22Rv1 (cell line): ENCODE measurements around the gene PTPRJ.

Experiments used
- H3K27ac ChIP-seq: fragments of 450-650 bp; 2 replicates; pipeline ENCODE4 v1.5.1; 2017
- ZFX ChIP-seq: fragments of 450-650 bp; IDR thresholded peaks from 2 replicates; pipeline ENCODE4 v1.6.1; 2017; ENCODE audit warnings: antibody characterized with exemption, borderline replicate concordance
- TF ChIP-seq, protein P1 (sequence below): fragments of 450-650 bp; IDR thresholded peaks from 2 replicates; pipeline ENCODE4 v1.5.1; 2017; ENCODE audit warnings: mild to moderate bottlenecking

PTPRJ gene

GRCh38 chr11:48006301-48006992 lies 26.1 kb downstream of the PTPRJ start:
- no peak overlapping the region for H3K27ac ChIP-seq
- TF ChIP-seq ZFX, result no peak
- TF ChIP-seq, protein P1, sequence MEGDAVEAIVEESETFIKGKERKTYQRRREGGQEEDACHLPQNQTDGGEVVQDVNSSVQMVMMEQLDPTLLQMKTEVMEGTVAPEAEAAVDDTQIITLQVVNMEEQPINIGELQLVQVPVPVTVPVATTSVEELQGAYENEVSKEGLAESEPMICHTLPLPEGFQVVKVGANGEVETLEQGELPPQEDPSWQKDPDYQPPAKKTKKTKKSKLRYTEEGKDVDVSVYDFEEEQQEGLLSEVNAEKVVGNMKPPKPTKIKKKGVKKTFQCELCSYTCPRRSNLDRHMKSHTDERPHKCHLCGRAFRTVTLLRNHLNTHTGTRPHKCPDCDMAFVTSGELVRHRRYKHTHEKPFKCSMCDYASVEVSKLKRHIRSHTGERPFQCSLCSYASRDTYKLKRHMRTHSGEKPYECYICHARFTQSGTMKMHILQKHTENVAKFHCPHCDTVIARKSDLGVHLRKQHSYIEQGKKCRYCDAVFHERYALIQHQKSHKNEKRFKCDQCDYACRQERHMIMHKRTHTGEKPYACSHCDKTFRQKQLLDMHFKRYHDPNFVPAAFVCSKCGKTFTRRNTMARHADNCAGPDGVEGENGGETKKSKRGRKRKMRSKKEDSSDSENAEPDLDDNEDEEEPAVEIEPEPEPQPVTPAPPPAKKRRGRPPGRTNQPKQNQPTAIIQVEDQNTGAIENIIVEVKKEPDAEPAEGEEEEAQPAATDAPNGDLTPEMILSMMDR, result no peak

GRCh38 chr11:48007677-48008076 lies 27.3 kb downstream of the PTPRJ start:
- TF ChIP-seq, protein P1, result no peak
- no peak for TF ChIP-seq ZFX
- no peak overlapping the region for H3K27ac ChIP-seq

- H3K27ac ChIP-seq, result no peak overlapping the region
- no peak for TF ChIP-seq ZFX
- TF ChIP-seq, protein P1, result no peak
Measured at GRCh38 chr11:48008951-48009270, 28.6 kb downstream of the PTPRJ start.

DNA sequence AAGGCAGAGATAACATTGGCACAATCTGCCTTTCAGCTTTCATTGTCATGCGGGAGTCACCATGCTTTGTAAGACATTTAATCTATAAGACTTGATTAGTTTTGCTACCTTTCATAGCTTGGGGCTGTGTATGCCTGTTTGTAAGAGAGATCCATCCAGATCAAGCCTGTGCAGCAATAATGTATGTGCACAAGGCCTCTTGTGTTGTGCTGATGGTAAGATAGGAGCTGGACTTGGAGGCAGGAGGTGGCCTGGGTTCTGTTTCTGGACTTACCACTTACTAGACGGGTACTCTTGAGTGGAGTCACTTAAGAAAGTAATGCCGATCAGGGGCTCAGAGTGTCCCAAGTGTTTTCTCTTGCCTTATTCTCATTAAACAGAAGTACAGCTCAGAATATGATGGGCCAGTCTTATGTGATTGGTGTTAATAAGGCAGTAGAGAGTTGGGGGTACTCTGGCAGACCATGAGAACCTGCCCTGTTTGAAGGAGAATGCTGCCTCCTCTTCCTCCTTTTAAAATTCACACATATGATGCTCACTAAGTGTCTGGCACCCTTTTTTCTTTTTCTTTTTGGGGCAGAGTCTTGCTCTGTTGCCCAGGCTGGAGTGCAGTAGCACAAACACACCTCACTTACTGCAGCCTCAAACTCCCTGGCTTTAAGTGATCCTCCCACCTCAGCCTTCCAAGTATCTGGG lies 30.9 kb downstream of the PTPRJ start:
- no peak overlapping the region for H3K27ac ChIP-seq
- no peak for TF ChIP-seq ZFX
- TF ChIP-seq, protein P1, result no peak

GRCh38 chr11:48011798-48012391 lies 31.5 kb downstream of the PTPRJ start:
- TF ChIP-seq, protein P1, result no peak
- no peak for TF ChIP-seq ZFX
- H3K27ac ChIP-seq, result no peak overlapping the region

- H3K27ac ChIP-seq, result no peak overlapping the region
Measured at GRCh38 chr11:48013269-48013901, 33.0 kb downstream of the PTPRJ start.

More at GRCh38 chr11:48013269-48013901, 33.0 kb downstream of the PTPRJ start:
- no peak for TF ChIP-seq ZFX
- TF ChIP-seq, protein P1, result no peak
